PC-3 (cell line): Measurements from ENCODE around the gene ADCY10. TPM values are rescaled to one million over a fixed set of nuclear protein-coding genes. Genes with fewer than 3 reads are reported as not detected.

ENCODE experiments used
- ATAC-seq: fragments of 200-7000 bp; cut with Tn5 transposase; 2 replicates; pipeline ENCODE4 v1.9.1; 2020; ENCODE audit warnings: mild to moderate bottlenecking, moderate library complexity
- BruUV-seq: library from RNA; stranded (reverse); fragments of 400-500 nt; replicated peaks from 2 replicates; lab custom pipeline; 2021; lab: Mats Ljungman, UMichigan
- CTCF ChIA-PET: fragments of 300-600 bp; sonication (Branson Sonifier 250); formaldehyde crosslinking; loops from one replicate; lab custom pipeline; 2022; ENCODE audit warnings: antibody characterized with exemption; lab: Charles Lee
- POLR2A ChIA-PET: fragments of 300-600 bp; sonication (Branson Sonifier 250); formaldehyde crosslinking; loops from one replicate; lab custom pipeline; 2022; ENCODE audit warnings: antibody characterized with exemption; ENCODE audit not compliant: unreplicated experiment; lab: Charles Lee
- DNase-seq: peaks from one replicate; pipeline ENCODE4 v3.0.0-alpha.2; 2015
- H2AFZ ChIP-seq: fragments of 300-600 bp; sonication (generic); 2 replicates; pipeline ENCODE4 v1.6.0; 2016; ENCODE audit warnings: antibody characterized with exemption, low read length
- H3F3A ChIP-seq: fragments of 300-600 bp; sonication (generic); one replicate; pipeline ENCODE4 v1.6.0; 2017; ENCODE audit warnings: antibody characterized with exemption, low read length, control low read depth, mild to moderate bottlenecking; ENCODE audit not compliant: unreplicated experiment
- H3K27ac ChIP-seq: fragments of 300-600 bp; sonication (generic); 2 replicates; pipeline ENCODE4 v1.5.1; 2016; ENCODE audit warnings: mild to moderate bottlenecking, low read length
- H3K27me3 ChIP-seq: fragments of 300-600 bp; sonication (generic); 2 replicates; pipeline ENCODE4 v1.6.1; 2016; ENCODE audit warnings: low read length, mixed read lengths
- H3K36me3 ChIP-seq: fragments of 300-600 bp; sonication (generic); 2 replicates; pipeline ENCODE4 v1.6.1; 2016; ENCODE audit warnings: low read depth, mixed run types, low read length, mixed read lengths
- H3K4me1 ChIP-seq: fragments of 300-600 bp; sonication (generic); 2 replicates; pipeline ENCODE4 v1.5.1; 2016; ENCODE audit warnings: low read length; ENCODE audit not compliant: insufficient read depth
- H3K4me2 ChIP-seq: fragments of 300-600 bp; sonication (generic); 2 replicates; pipeline ENCODE4 v1.6.0; 2016; ENCODE audit warnings: low read length
- H3K4me3 ChIP-seq: fragments of 300-600 bp; sonication (generic); 2 replicates; pipeline ENCODE4 v1.5.1; 2016; ENCODE audit warnings: mild to moderate bottlenecking, low read length, mixed read lengths
- H3K79me2 ChIP-seq: fragments of 300-600 bp; sonication (generic); 2 replicates; pipeline ENCODE4 v1.6.1; 2017; ENCODE audit warnings: low read length, mixed read lengths
- H3K9ac ChIP-seq: fragments of 300-600 bp; sonication (generic); 2 replicates; pipeline ENCODE4 v1.6.0; 2016; ENCODE audit warnings: mild to moderate bottlenecking, low read length
- H3K9me2 ChIP-seq: fragments of 300-600 bp; sonication (generic); replicated peaks from 2 replicates; pipeline ENCODE4 v1.6.1; 2016; ENCODE audit warnings: mixed run types, low read length, mixed read lengths
- H3K9me3 ChIP-seq: fragments of 300-600 bp; sonication (generic); 2 replicates; pipeline ENCODE4 v1.6.1; 2016; ENCODE audit warnings: low read length, mixed read lengths
- H4K20me1 ChIP-seq: fragments of 300-600 bp; sonication (generic); 2 replicates; pipeline ENCODE4 v1.6.1; 2016; ENCODE audit warnings: low read length, mixed read lengths
- CTCF ChIP-seq: fragments of 300-600 bp; sonication (generic); conservative IDR thresholded peaks from 2 replicates; pipeline ENCODE4 v1.5.1; 2017; ENCODE audit warnings: antibody characterized with exemption, low read depth, mild to moderate bottlenecking, low read length
- EZH2 ChIP-seq: fragments of 300-600 bp; sonication (generic); IDR thresholded peaks from one replicate; pipeline ENCODE4 v1.6.1; 2017; ENCODE audit warnings: antibody characterized with exemption, mild to moderate bottlenecking, low read length; ENCODE audit not compliant: unreplicated experiment
- EZH2phosphoT487 ChIP-seq: fragments of 300-600 bp; sonication (generic); IDR thresholded peaks from 2 replicates; pipeline ENCODE4 v1.6.1; 2018; ENCODE audit warnings: mild to moderate bottlenecking, antibody characterized with exemption, low read length, borderline replicate concordance
- intact Hi-C: fragments of 100-400 bp; cut with micrococcal nuclease; formaldehyde crosslinking; loops from 2 replicates; pipeline ENCODE4 v1.9.0; 2023
- total RNA-seq: library from RNA; depleted of rRNA; stranded (reverse); fragments of >200 nt; gene quantifications from 2 replicates; pipeline ENCODE4 v1.2.3, GENCODE V29; 2014

Gene ADCY10
- total RNA-seq, 1 experiment from 2014 or later = not detected

GRCh38 chr1:167924543-167925231 lies 10.8 kb upstream of the ADCY10 start:
- H3K27ac ChIP-seq = no peak overlapping the region
- no peak for DNase-seq
- H3K4me3 ChIP-seq = no peak overlapping the region
- no peaks in the 10 kb centered on the region for H3K9me3 ChIP-seq
- intact Hi-C loops = no loop called here
- H3K4me1 ChIP-seq = peaks cover 17% of the 10 kb centered on the region
- ChIA-PET CTCF (no interaction called here), POLR2A (no interaction called here)
- peaks cover 3% of the 10 kb centered on the region; the same call in 1 of the 2 replicates for H3K36me3 ChIP-seq
- TF ChIP-seq EZH2phosphoT487 (no peak), EZH2 (no peak), CTCF (no peak)
- H3F3A ChIP-seq = no peaks in the 10 kb centered on the region
- H3K27me3 ChIP-seq = no peaks in the 10 kb centered on the region
- ATAC-seq = no peak
- H3K79me2 ChIP-seq = no peaks in the 10 kb centered on the region
- no peak overlapping the region for H3K4me2 ChIP-seq
- no peak overlapping the region for H3K9ac ChIP-seq
- no peaks in the 10 kb centered on the region for H4K20me1 ChIP-seq
- no peaks in the 10 kb centered on the region for H3K9me2 ChIP-seq
- BruUV-seq = no TSS peak
- no peak overlapping the region for H2AFZ ChIP-seq

- Histone ChIP-seq H3K9me2 (no peaks in the 10 kb centered on the region), H3K9me3 (no peaks in the 10 kb centered on the region), H3K4me1 (peaks cover 17% of the 10 kb centered on the region), H2AFZ (no peak overlapping the region), H3K27ac (no peak overlapping the region), H3K4me2 (no peak overlapping the region), H4K20me1 (no peaks in the 10 kb centered on the region), H3K9ac (no peak overlapping the region), H3F3A (no peaks in the 10 kb centered on the region), H3K27me3 (no peaks in the 10 kb centered on the region), H3K4me3 (no peak overlapping the region), H3K36me3 (peaks cover 3% of the 10 kb centered on the region; the same call in 1 of the 2 replicates), H3K79me2 (no peaks in the 10 kb centered on the region)
- TF ChIP-seq CTCF = no peak
- TF ChIP-seq EZH2 = no peak
- no peak for TF ChIP-seq EZH2phosphoT487
- DNase-seq = no peak
- ChIA-PET CTCF (interaction anchor here (0.8 kb wide), 1 partner anchor 158 kb away, joined by 5 read pairs; no protein-coding TSS in a partner anchor), POLR2A (no interaction called here)
- ATAC-seq = no peak
- intact Hi-C loops = no loop called here
- no TSS peak for BruUV-seq
Observed at GRCh38 chr1:167924102-167924501, 10.2 kb upstream of the ADCY10 start.
